ENCODE measurements around the gene TNIK.

The TNIK gene

GRCh38 chr3:171213907-171214306 lies 246.3 kb downstream of the TNIK start:
- Histone ChIP-seq H3K36me3 (ENCODE audit: insufficient read depth) (no peaks in the 10 kb centered on the region), H3K9ac (no peak overlapping the region), H3K79me2 (ENCODE audit: insufficient read depth, low read depth) (no peaks in the 10 kb centered on the region), H4K20me1 (ENCODE audit: insufficient read depth) (no peaks in the 10 kb centered on the region), H3K27me3 (ENCODE audit: insufficient read depth, low read depth) (no peaks in the 10 kb centered on the region), H3K4me1 (ENCODE audit: low read depth, poor library complexity, severe bottlenecking) (no peaks in the 10 kb centered on the region), H3K4me3 (IDR thresholded peaks at IDR 0.05; ENCODE audit: insufficient read depth, low read depth, low read length) (no peak overlapping the region), H2AFZ (ENCODE audit: low read depth) (no peak overlapping the region), H3K4me2 (no peak overlapping the region), H3K27ac (no peak overlapping the region)
- TF ChIP-seq CTCF (conservative IDR thresholded peaks at IDR 0.05; ENCODE audit: low read depth, low read length) = no peak

GRCh38 chr3:171213178-171213577 lies 247.0 kb downstream of the TNIK start:
- Histone ChIP-seq H3K27ac (no peak overlapping the region), H3K4me1 (ENCODE audit: low read depth, poor library complexity, severe bottlenecking) (no peaks in the 10 kb centered on the region), H3K27me3 (ENCODE audit: insufficient read depth, low read depth) (no peaks in the 10 kb centered on the region), H2AFZ (ENCODE audit: low read depth) (no peak overlapping the region), H4K20me1 (ENCODE audit: insufficient read depth) (no peaks in the 10 kb centered on the region), H3K9ac (no peak overlapping the region), H3K4me3 (IDR thresholded peaks at IDR 0.05; ENCODE audit: insufficient read depth, low read depth, low read length) (no peak overlapping the region), H3K4me2 (no peak overlapping the region), H3K36me3 (ENCODE audit: insufficient read depth) (no peaks in the 10 kb centered on the region), H3K79me2 (ENCODE audit: insufficient read depth, low read depth) (no peaks in the 10 kb centered on the region)
- no peak for TF ChIP-seq CTCF (conservative IDR thresholded peaks at IDR 0.05; ENCODE audit: low read depth, low read length)

GRCh38 chr3:171212648-171213047 lies 247.6 kb downstream of the TNIK start:
- H3K79me2 ChIP-seq (ENCODE audit: insufficient read depth, low read depth) = no peaks in the 10 kb centered on the region
- H2AFZ ChIP-seq (ENCODE audit: low read depth) = no peak overlapping the region
- TF ChIP-seq CTCF (conservative IDR thresholded peaks at IDR 0.05; ENCODE audit: low read depth, low read length) = no peak
- no peaks in the 10 kb centered on the region for H3K36me3 ChIP-seq (ENCODE audit: insufficient read depth)
- no peaks in the 10 kb centered on the region for H3K27me3 ChIP-seq (ENCODE audit: insufficient read depth, low read depth)
- H3K9ac ChIP-seq = no peak overlapping the region
- no peak overlapping the region for H3K4me2 ChIP-seq
- no peaks in the 10 kb centered on the region for H3K4me1 ChIP-seq (ENCODE audit: low read depth, poor library complexity, severe bottlenecking)
- H3K27ac ChIP-seq = no peak overlapping the region
- H3K4me3 ChIP-seq (IDR thresholded peaks at IDR 0.05; ENCODE audit: insufficient read depth, low read depth, low read length) = no peak overlapping the region
- H4K20me1 ChIP-seq (ENCODE audit: insufficient read depth) = no peaks in the 10 kb centered on the region

- H3K27ac ChIP-seq = no peak overlapping the region
- H4K20me1 ChIP-seq (ENCODE audit: insufficient read depth) = no peaks in the 10 kb centered on the region
- no peaks in the 10 kb centered on the region for H3K79me2 ChIP-seq (ENCODE audit: insufficient read depth, low read depth)
- no peaks in the 10 kb centered on the region for H3K4me1 ChIP-seq (ENCODE audit: low read depth, poor library complexity, severe bottlenecking)
- H3K9ac ChIP-seq = no peak overlapping the region
- H3K36me3 ChIP-seq (ENCODE audit: insufficient read depth) = no peaks in the 10 kb centered on the region
- H2AFZ ChIP-seq (ENCODE audit: low read depth) = no peak overlapping the region
- TF ChIP-seq CTCF (conservative IDR thresholded peaks at IDR 0.05; ENCODE audit: low read depth, low read length) = no peak
- H3K4me2 ChIP-seq = no peak overlapping the region
- H3K27me3 ChIP-seq (ENCODE audit: insufficient read depth, low read depth) = no peaks in the 10 kb centered on the region
- H3K4me3 ChIP-seq (IDR thresholded peaks at IDR 0.05; ENCODE audit: insufficient read depth, low read depth, low read length) = no peak overlapping the region
These were observed 253.9 kb downstream of the TNIK start for GRCh38 chr3:171206283-171206682.

GRCh38 chr3:171204942-171205341 lies 255.3 kb downstream of the TNIK start:
- Histone ChIP-seq H3K9ac (no peak overlapping the region), H4K20me1 (ENCODE audit: insufficient read depth) (no peaks in the 10 kb centered on the region), H3K27ac (no peak overlapping the region), H3K27me3 (ENCODE audit: insufficient read depth, low read depth) (no peaks in the 10 kb centered on the region), H3K4me3 (IDR thresholded peaks at IDR 0.05; ENCODE audit: insufficient read depth, low read depth, low read length) (no peak overlapping the region), H3K36me3 (ENCODE audit: insufficient read depth) (no peaks in the 10 kb centered on the region), H3K79me2 (ENCODE audit: insufficient read depth, low read depth) (no peaks in the 10 kb centered on the region), H3K4me2 (no peak overlapping the region), H2AFZ (ENCODE audit: low read depth) (no peak overlapping the region), H3K4me1 (ENCODE audit: low read depth, poor library complexity, severe bottlenecking) (no peaks in the 10 kb centered on the region)
- TF ChIP-seq CTCF (conservative IDR thresholded peaks at IDR 0.05; ENCODE audit: low read depth, low read length) = no peak
